Measurements from ENCODE around the gene CLASP1.

The CLASP1 gene

GRCh38 chr2:121387591-121388325 lies 261.5 kb downstream of the CLASP1 start:
- no peak for DNase-seq
- Histone ChIP-seq H3K9me3 (ENCODE audit: severe bottlenecking) (no peaks in the 10 kb centered on the region), H3K27me3 (ENCODE audit: insufficient read depth, low read depth, severe bottlenecking) (no peaks in the 10 kb centered on the region), H3K27ac (no peak overlapping the region), H3K4me3 (ENCODE audit: low read depth, low read length) (no peak overlapping the region), H3K36me3 (peaks cover 40% of the 10 kb centered on the region)
- TF ChIP-seq CTCF (IDR thresholded peaks at IDR 0.05; ENCODE audit: low read depth, low read length) = no peak

GRCh38 chr2:121386707-121387106 lies 262.6 kb downstream of the CLASP1 start:
- Histone ChIP-seq H3K36me3 (peaks cover 48% of the 10 kb centered on the region), H3K27ac (no peak overlapping the region), H3K27me3 (ENCODE audit: insufficient read depth, low read depth, severe bottlenecking) (no peaks in the 10 kb centered on the region), H3K9me3 (ENCODE audit: severe bottlenecking) (no peaks in the 10 kb centered on the region), H3K4me3 (ENCODE audit: low read depth, low read length) (no peak overlapping the region)
- no peak for DNase-seq
- TF ChIP-seq CTCF (IDR thresholded peaks at IDR 0.05; ENCODE audit: low read depth, low read length) = no peak

- Histone ChIP-seq H3K4me3 (ENCODE audit: low read depth, low read length) (no peak overlapping the region), H3K27me3 (ENCODE audit: insufficient read depth, low read depth, severe bottlenecking) (no peaks in the 10 kb centered on the region), H3K9me3 (ENCODE audit: severe bottlenecking) (no peaks in the 10 kb centered on the region), H3K27ac (no peak overlapping the region), H3K36me3 (peaks cover 51% of the 10 kb centered on the region)
- DNase-seq = no peak
- no peak for TF ChIP-seq CTCF (IDR thresholded peaks at IDR 0.05; ENCODE audit: low read depth, low read length)
These were observed 263.2 kb downstream of the CLASP1 start for GRCh38 chr2:121386102-121386501.

GRCh38 chr2:121382744-121383143 lies 266.5 kb downstream of the CLASP1 start:
- no peak overlapping the region for H3K27ac ChIP-seq
- no peak for DNase-seq

GRCh38 chr2:121377646-121378045 lies 271.6 kb downstream of the CLASP1 start:
- Histone ChIP-seq H3K27me3 (ENCODE audit: insufficient read depth, low read depth, severe bottlenecking) (no peaks in the 10 kb centered on the region), H3K36me3 (peaks cover 60% of the 10 kb centered on the region), H3K4me3 (ENCODE audit: low read depth, low read length) (no peak overlapping the region), H3K27ac (no peak overlapping the region), H3K9me3 (ENCODE audit: severe bottlenecking) (no peaks in the 10 kb centered on the region)
- DNase-seq = no peak
- no peak for TF ChIP-seq CTCF (IDR thresholded peaks at IDR 0.05; ENCODE audit: low read depth, low read length)

More at GRCh38 chr2:121382744-121383143, 266.5 kb downstream of the CLASP1 start:
- Histone ChIP-seq H3K36me3 (peaks cover 62% of the 10 kb centered on the region), H3K9me3 (ENCODE audit: severe bottlenecking) (no peaks in the 10 kb centered on the region), H3K27me3 (ENCODE audit: insufficient read depth, low read depth, severe bottlenecking) (no peaks in the 10 kb centered on the region), H3K4me3 (ENCODE audit: low read depth, low read length) (no peak overlapping the region)
- TF ChIP-seq CTCF (IDR thresholded peaks at IDR 0.05; ENCODE audit: low read depth, low read length) = peak; percentile 58

All from WERI-Rb-1 (cell line).